Esophagus squamous epithelium (tissue), 4 donors: ENCODE results near the gene AMBN.

Experiments used
- POLR2A ChIP-seq, 4 donors: fragments of 450-650 bp; IDR thresholded peaks; one replicate each; pipeline ENCODE4 v1.6.1; 2017; ENCODE audit warnings: antibody characterized with exemption in 4 of 4, mild to moderate bottlenecking in 4 of 4, moderate library complexity in 3 of 4
- TF ChIP-seq, protein P1 (sequence below), 6 experiments: fragments of 450-650 bp in 4 of 6; fragments of 200-600 bp in 2 of 6; sonication (generic) in 2 of 6; IDR thresholded peaks; one replicate each; pipeline ENCODE4 v1.5.1; 2016 to 2019; ENCODE audit warnings: antibody characterized with exemption in 6 of 6, mild to moderate bottlenecking in 4 of 6, moderate library complexity in 4 of 6

GRCh38 chr4:70624226-70624793 lies 32.3 kb downstream of the AMBN start:
- TF ChIP-seq, protein P1, sequence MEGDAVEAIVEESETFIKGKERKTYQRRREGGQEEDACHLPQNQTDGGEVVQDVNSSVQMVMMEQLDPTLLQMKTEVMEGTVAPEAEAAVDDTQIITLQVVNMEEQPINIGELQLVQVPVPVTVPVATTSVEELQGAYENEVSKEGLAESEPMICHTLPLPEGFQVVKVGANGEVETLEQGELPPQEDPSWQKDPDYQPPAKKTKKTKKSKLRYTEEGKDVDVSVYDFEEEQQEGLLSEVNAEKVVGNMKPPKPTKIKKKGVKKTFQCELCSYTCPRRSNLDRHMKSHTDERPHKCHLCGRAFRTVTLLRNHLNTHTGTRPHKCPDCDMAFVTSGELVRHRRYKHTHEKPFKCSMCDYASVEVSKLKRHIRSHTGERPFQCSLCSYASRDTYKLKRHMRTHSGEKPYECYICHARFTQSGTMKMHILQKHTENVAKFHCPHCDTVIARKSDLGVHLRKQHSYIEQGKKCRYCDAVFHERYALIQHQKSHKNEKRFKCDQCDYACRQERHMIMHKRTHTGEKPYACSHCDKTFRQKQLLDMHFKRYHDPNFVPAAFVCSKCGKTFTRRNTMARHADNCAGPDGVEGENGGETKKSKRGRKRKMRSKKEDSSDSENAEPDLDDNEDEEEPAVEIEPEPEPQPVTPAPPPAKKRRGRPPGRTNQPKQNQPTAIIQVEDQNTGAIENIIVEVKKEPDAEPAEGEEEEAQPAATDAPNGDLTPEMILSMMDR (IDR thresholded peaks at IDR 0.05) = no peak
- TF ChIP-seq POLR2A (IDR thresholded peaks at IDR 0.05) = no peak
